HG03521 (cell line): ENCODE measurements around the gene RERE.
A peak's percentile ranks its signal among the peaks of the same experiment; 100 is the strongest.
"Not testable (repeated sequence)": the region's sequence is repeated elsewhere in the genome, so short reads cannot be mapped to it uniquely, and the experiment has no call there.

Experiments
- ATAC-seq: cut with Tn5 transposase; IDR thresholded peaks from one replicate; pipeline ENCODE4 v1.9.1; 2021; ENCODE audit warnings: mild to moderate bottlenecking, moderate library complexity; ENCODE audit not compliant: unreplicated experiment

The RERE gene

GRCh38 chr1:8619917-8620502 lies 197.4 kb downstream of the RERE start:
- ATAC-seq: not testable (repeated sequence)

GRCh38 chr1:8619419-8619818 lies 198.0 kb downstream of the RERE start:
- ATAC-seq: not testable (repeated sequence)

DNA sequence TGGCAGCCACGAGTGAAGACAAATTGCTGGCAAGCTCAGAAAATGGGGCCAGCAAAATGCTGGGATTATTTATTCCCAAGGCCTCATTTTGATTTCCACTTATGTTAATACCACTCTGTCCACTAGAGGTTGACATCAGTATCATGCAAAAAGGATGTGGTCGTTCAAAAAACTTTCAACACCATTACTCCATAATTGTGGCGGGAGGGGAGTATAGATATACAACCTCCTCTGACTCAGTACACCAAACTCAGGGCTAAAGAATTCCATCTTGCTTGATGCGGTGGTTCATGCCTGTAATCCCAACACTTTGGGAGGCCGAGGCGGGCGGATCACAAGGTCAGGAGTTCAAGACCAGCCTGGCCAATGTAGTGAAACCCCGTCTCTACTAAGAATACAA lies 200.6 kb downstream of the RERE start:
- not testable (repeated sequence) for ATAC-seq

- ATAC-seq: not testable (repeated sequence)
These were observed 205.6 kb downstream of the RERE start for GRCh38 chr1:8611634-8612515.

DNA sequence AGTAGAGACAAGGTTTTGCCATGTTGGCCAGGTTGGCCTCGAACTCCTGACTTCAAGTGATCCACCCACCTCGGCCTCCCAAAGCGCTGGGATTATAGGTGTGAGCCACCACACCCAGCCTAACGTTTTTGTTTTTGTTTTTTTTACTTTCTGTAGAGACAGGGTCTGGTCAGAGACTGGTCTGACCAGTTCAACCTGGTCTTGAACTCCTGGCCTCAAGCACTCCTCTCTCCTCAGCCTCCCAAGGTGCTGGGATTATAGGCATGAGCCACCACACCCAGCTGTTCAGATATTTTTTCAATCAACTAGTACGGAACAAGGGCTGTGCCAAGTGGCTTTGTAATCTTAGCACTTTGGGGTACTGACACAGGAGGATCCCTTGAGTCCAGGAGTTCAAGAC lies 209.5 kb downstream of the RERE start:
- no peak for ATAC-seq

GRCh38 chr1:8604041-8604945 lies 213.1 kb downstream of the RERE start:
- ATAC-seq: peak; percentile 55

GRCh38 chr1:8603220-8603616 lies 214.2 kb downstream of the RERE start:
- no peak for ATAC-seq

GRCh38 chr1:8602471-8603219 lies 214.8 kb downstream of the RERE start:
- ATAC-seq: no peak

- no peak for ATAC-seq
These were observed 217.1 kb downstream of the RERE start for GRCh38 chr1:8600336-8600735.

GRCh38 chr1:8599646-8600212 lies 217.7 kb downstream of the RERE start:
- no peak for ATAC-seq

- ATAC-seq: no peak
These were observed 218.7 kb downstream of the RERE start for GRCh38 chr1:8598783-8599182.

DNA sequence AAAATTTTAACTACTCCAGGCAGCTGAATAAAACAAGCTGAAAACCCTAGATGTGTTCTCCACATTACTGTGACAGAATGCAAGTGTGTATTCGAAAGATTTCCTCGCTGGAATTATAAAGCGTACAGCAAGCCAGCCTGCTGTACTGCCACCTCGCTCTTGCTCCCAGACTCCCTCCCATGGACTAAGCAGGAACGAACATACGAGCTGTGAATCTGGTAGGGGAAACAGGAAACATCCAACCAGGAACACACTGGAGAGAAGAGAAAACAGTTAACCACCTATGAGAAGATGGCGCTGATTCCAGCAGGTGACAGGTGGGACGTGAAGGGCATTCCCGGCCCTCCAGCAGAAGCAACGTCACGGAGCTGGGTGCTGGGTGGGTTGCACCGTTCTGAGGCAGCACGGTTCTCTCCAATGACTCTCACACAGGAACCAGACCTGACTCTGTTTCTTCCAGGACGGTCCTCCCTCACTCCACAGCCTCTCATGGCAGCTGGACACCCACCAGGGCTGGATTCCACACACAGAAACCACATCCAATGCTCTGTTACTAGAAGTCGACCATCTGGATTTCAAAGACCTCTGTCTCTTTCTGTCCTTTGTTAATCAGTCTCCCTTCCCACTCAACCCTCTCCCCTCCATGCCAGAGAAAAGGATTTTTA lies 219.2 kb downstream of the RERE start:
- no peak for ATAC-seq

GRCh38 chr1:8597455-8597854 lies 220.0 kb downstream of the RERE start:
- no peak for ATAC-seq

GRCh38 chr1:8595941-8596340 lies 221.5 kb downstream of the RERE start:
- ATAC-seq: no peak

DNA sequence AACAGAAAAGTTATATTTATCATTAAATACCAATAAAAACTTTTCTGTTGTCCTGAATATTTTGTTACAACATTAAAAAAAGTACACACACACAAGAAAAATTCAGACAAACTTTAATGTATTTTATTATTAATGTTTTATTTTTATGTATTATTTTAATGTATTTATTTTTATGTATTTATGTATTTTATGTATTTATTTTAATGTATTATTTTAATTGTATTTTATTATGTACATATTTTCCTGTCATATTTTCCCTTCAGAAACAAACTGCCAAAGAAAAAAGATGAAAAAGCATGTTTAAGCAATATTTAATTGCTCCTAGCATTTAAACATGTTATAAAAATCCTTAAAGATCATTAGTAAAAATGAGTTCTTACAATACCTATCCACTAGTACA lies 222.1 kb downstream of the RERE start:
- no peak for ATAC-seq

GRCh38 chr1:8593292-8593691 lies 224.1 kb downstream of the RERE start:
- ATAC-seq: not testable (repeated sequence)

- ATAC-seq: no peak
These were observed 225.9 kb downstream of the RERE start for GRCh38 chr1:8591569-8591968.

DNA sequence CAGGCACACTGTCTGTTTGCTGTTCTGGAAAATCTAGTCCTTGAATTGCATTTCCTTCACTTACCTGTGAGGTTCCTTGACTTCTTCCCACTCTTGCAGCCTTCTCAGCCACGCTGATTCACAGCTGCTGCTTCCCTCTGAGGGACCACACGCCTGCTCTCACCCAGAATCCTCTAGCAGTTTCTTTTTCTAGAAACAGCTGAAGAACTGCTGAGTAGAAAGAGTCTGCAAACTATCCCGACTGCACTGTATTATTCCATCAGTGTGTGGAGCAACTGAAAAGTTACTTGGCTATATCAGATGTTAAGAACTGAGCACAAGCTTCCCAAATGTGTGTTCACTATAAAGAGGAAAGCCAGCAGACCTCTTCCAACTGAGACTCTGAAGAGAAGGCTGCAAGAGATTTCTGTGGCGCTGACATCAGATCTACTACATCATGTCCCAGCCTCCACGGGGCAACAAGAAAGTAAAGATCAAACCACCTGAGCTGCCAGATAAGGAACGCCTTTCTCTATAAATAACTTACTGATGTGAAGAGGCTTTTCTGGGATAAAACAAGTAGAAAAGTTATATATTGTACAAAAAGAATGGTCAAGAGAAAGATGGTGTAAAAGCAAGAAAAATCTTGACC lies 226.6 kb downstream of the RERE start:
- ATAC-seq: no peak

- no peak for ATAC-seq
These were observed 227.9 kb downstream of the RERE start for GRCh38 chr1:8589571-8589970.
